HG02678 (cell line): ENCODE results near the gene BSPRY.
A peak's percentile ranks its signal among the peaks of the same experiment; 100 is the strongest.
"Not testable (repeated sequence)": the region's sequence is repeated elsewhere in the genome, so short reads cannot be mapped to it uniquely, and the experiment has no call there.

Experiments
- ATAC-seq: cut with Tn5 transposase; IDR thresholded peaks from one replicate; pipeline ENCODE4 v1.9.1; 2021; ENCODE audit warnings: mild to moderate bottlenecking, moderate library complexity; ENCODE audit not compliant: unreplicated experiment

The BSPRY gene

GRCh38 chr9:113390192-113390960 lies 41.0 kb downstream of the BSPRY start:
- ATAC-seq: no peak

- ATAC-seq: no peak
Measured at GRCh38 chr9:113391917-113392316, 42.6 kb downstream of the BSPRY start.

GRCh38 chr9:113393281-113393680 lies 43.9 kb downstream of the BSPRY start:
- ATAC-seq: no peak

- no peak for ATAC-seq
Measured at GRCh38 chr9:113395000-113395861, 45.9 kb downstream of the BSPRY start.

- ATAC-seq: no peak
Measured at GRCh38 chr9:113397203-113397631, 47.9 kb downstream of the BSPRY start.

- no peak for ATAC-seq
Measured at GRCh38 chr9:113398796-113399195, 49.5 kb downstream of the BSPRY start.

GRCh38 chr9:113399646-113400200 lies 50.4 kb downstream of the BSPRY start:
- ATAC-seq: no peak

GRCh38 chr9:113401027-113401792 lies 51.9 kb downstream of the BSPRY start, which contains the start of gene ALAD:
ALAD (minus strand) TSS chr9:113401284; CDS start chr9:113393559, 7,725 bp downstream.
- peak; percentile 99 for ATAC-seq

- ATAC-seq: no peak
Measured at GRCh38 chr9:113403646-113404045, 54.3 kb downstream of the BSPRY start.

- ATAC-seq: not testable (repeated sequence)
Measured at GRCh38 chr9:113406353-113406752, 57.0 kb downstream of the BSPRY start.

- peak; percentile 33 for ATAC-seq
Measured at GRCh38 chr9:113406873-113407511, 57.7 kb downstream of the BSPRY start.

- ATAC-seq: no peak
Measured at GRCh38 chr9:113409481-113409880, 60.1 kb downstream of the BSPRY start.

GRCh38 chr9:113409883-113410206 lies 60.5 kb downstream of the BSPRY start:
- peak; percentile 6 for ATAC-seq

GRCh38 chr9:113410207-113410864 lies 61.0 kb downstream of the BSPRY start, which contains the start of the genes C9orf43 and POLE3:
C9orf43 (plus strand) TSS chr9:113410747; CDS start chr9:113413494, 2,747 bp downstream.
POLE3 (minus strand) TSS chr9:113410675; CDS start chr9:113410293, 382 bp downstream.
- ATAC-seq: peak; percentile 92

- ATAC-seq: peak; percentile 99
Measured at GRCh38 chr9:113416149-113416721, 66.9 kb downstream of the BSPRY start.

GRCh38 chr9:113417370-113417769 lies 68.0 kb downstream of the BSPRY start:
- ATAC-seq: no peak
